NCI-H1105 treated with DMSO at 0.1 percent for 48 hours (cell line): ENCODE measurements around the gene CELF4.
A peak's percentile ranks its signal among the peaks of the same experiment; 100 is the strongest.

Experiments used
- DNase-seq: peaks from one replicate; lab custom pipeline; 2025; lab: John Stamatoyannopoulos, UW

Gene CELF4

GRCh38 chr18:37348729-37349128 lies 216.9 kb downstream of the CELF4 start:
- DNase-seq, result no peak

DNA sequence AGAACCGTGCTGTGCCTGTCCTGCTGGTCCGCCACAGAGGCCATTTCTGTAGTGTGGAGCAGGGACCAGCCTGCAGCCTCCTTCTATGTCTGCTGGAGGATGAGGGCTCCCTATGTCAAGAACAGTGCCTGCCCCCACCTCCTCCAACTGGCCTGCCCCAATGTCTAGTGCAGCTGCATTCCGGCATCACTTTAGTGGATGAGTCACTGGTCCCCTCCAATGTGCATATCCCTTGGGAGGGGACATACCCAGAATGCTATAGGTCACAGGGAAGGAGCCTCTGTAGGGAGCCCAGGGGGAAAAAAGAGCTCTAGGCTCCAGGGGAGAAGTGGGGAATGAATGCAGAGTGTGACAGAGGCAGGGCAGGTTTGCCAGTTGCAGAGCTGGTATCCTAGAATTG lies 219.6 kb downstream of the CELF4 start:
- DNase-seq, result no peak

GRCh38 chr18:37343542-37343851 lies 222.1 kb downstream of the CELF4 start:
- DNase-seq, result peak; percentile 60

DNA sequence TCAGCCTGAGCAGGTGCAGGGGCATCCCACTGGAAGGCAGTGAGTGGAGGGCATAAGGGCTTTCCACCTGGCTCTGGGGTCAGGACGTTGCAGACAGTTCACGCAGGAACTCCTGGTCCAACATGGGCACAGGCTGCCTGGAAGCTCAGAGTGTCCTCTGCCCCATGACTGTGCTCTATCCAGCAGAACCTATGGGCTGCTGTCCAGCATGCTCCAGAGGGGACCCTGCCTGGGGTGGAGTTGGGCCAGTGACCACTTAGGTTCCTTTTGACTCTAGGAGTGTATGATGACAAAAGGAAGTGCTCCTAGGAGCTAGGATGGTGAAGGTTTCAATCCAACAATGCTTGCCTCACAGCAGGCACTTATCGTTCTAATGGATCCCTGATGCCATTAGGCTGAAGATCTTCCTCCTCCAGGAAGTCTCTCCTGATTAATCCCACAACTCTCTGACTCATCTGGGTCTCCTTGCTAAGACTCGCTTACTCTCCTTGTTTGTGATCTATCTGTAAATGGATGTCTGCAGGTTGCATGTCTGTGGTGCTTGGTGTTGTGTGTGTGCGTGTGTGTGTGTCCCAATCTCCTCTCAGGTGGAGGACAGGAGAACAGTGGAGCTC lies 224.0 kb downstream of the CELF4 start:
- no peak for DNase-seq

- DNase-seq, result no peak
Observed at GRCh38 chr18:37341016-37341415, 224.6 kb downstream of the CELF4 start.

- no peak for DNase-seq
Observed at GRCh38 chr18:37339701-37340215, 225.8 kb downstream of the CELF4 start.

GRCh38 chr18:37336568-37337285 lies 228.9 kb downstream of the CELF4 start:
- no peak for DNase-seq

- no peak for DNase-seq
Observed at GRCh38 chr18:37335409-37335736, 230.2 kb downstream of the CELF4 start.

DNA sequence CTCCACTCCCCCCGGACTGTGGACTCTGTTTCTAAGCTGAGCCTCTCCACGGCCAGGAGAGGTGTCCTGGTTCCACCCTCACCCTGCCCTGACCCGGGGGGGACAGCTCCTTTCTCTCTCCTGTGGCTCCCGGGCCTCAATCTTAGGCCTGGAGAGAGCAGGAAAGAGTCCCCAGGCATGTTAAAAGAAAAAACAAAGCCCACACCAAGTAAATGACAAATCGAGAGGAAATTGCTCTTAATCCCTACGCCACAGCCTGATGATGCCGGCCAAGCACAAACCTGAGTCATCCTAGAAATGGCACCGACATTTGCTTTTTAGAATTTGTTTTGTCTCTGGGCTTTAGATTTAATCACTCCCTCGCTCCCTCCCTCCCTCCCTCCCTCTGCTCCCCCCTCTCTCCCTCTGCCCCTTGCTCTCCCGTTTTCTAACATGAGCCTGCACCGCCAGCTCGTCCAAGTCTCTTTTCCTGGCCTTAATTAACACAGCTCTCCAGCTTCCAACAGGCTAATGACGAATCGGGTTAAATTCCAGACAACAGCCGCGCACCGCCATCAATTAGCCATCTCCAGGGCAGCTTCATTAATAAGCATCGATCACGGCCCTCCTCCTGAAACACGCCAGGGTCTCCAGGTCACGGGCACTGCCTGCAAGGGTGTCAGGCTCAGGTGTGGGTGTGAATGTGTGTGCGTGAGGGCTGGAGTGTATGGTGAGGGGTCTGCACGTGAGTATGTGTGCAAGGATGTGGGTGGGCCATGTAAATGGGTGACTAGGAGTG lies 230.8 kb downstream of the CELF4 start:
- DNase-seq, result no peak

- DNase-seq, result peak; percentile 29
Observed at GRCh38 chr18:37332628-37333420, 232.8 kb downstream of the CELF4 start.

DNA sequence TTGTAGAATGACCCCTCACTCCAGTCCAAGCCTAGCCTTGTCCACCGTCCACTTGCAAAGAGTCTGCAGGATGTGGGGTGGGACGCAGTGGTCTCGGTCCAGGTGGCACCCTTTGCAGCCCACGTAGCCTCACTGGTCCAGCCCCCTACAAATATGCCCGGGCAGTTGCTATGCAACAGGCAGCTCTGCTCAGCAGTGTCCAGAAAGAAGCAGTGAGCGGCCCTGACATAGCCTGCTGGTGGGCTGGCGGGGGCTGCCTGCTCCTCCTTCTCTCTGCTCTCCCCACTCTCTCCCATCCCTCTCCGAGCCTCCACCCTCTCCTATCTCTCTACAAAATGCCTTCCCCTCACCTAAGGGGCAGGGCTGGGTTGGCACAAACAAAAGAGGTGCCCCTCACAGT lies 233.4 kb downstream of the CELF4 start:
- no peak for DNase-seq

- DNase-seq, result no peak
Observed at GRCh38 chr18:37330173-37330572, 235.4 kb downstream of the CELF4 start.

GRCh38 chr18:37328946-37329719 lies 236.5 kb downstream of the CELF4 start:
- DNase-seq, result no peak

GRCh38 chr18:37327063-37327577 lies 238.5 kb downstream of the CELF4 start:
- DNase-seq, result no peak

GRCh38 chr18:37322492-37323035 lies 243.0 kb downstream of the CELF4 start:
- DNase-seq, result peak; percentile 12

- DNase-seq, result no peak
Observed at GRCh38 chr18:37321582-37322491, 243.8 kb downstream of the CELF4 start.

GRCh38 chr18:37320317-37320716 lies 245.3 kb downstream of the CELF4 start:
- no peak for DNase-seq

GRCh38 chr18:37318360-37319355 lies 246.9 kb downstream of the CELF4 start:
- DNase-seq, result no peak

GRCh38 chr18:37317486-37317885 lies 248.1 kb downstream of the CELF4 start:
- no peak for DNase-seq
